Nephron (organoid): ENCODE measurements around the gene FUBP3.
A peak's percentile ranks its signal among the peaks of the same experiment; 100 is the strongest.

ENCODE experiments used
- H3K27ac Mint-ChIP-seq, 3 experiments: 2 replicates each; pipeline ENCODE4 v1.8.0; 2020; ENCODE audit warnings: mixed read lengths in 3 of 3, mild to moderate bottlenecking in 2 of 3, moderate library complexity in 1 of 3
- H3K27me3 Mint-ChIP-seq: 2 replicates; pipeline ENCODE4 v1.8.0; 2021; ENCODE audit warnings: low read depth, mild to moderate bottlenecking, moderate library complexity, mixed read lengths
- H3K36me3 Mint-ChIP-seq: 2 replicates; pipeline ENCODE4 v1.8.0; 2020; ENCODE audit warnings: low read depth, mixed read lengths
- H3K4me1 Mint-ChIP-seq: 2 replicates; pipeline ENCODE4 v1.8.0; 2020; ENCODE audit warnings: mixed read lengths
- H3K4me3 Mint-ChIP-seq, 3 experiments: 2 replicates each; pipeline ENCODE4 v1.8.0; 2020; ENCODE audit warnings: mild to moderate bottlenecking in 3 of 3, mixed read lengths in 3 of 3, moderate library complexity in 2 of 3
- H3K9me3 Mint-ChIP-seq: 2 replicates; pipeline ENCODE4 v1.8.0; 2020; ENCODE audit warnings: mixed read lengths
- CTCF ChIP-seq, 3 experiments: fragments of 200-600 bp; sonication (generic); IDR thresholded peaks; one replicate each; pipeline ENCODE4 v1.5.0; 2021; ENCODE audit warnings: antibody characterized with exemption in 3 of 3; ENCODE audit not compliant: unreplicated experiment in 3 of 3

FUBP3 gene

GRCh38 chr9:130576176-130576575, 3.2 kb upstream of the FUBP3 start:
- peaks cover 18% of the 10 kb centered on the region for H3K4me1 Mint-ChIP-seq

GRCh38 chr9:130579738-130580463, 524 bp downstream of the FUBP3 start:
- H3K4me1 Mint-ChIP-seq = peaks cover 31% of the 10 kb centered on the region

More at GRCh38 chr9:130576176-130576575, 3.2 kb upstream of the FUBP3 start:
- H3K27me3 Mint-ChIP-seq = no peaks in the 10 kb centered on the region
- no peak overlapping the region for H3K27ac Mint-ChIP-seq
- H3K9me3 Mint-ChIP-seq = no peaks in the 10 kb centered on the region
- H3K36me3 Mint-ChIP-seq = peaks cover under 1% of the 10 kb centered on the region
- TF ChIP-seq CTCF (IDR thresholded peaks at IDR 0.05; ENCODE audit: unreplicated experiment in 3 of 3) = no peak
- no peak overlapping the region for H3K4me3 Mint-ChIP-seq

GRCh38 chr9:130581766-130582165, 2.4 kb downstream of the FUBP3 start:
- Mint-ChIP-seq H3K4me3 (peak overlapping the region; percentile 91 to 95 (median 95)), H3K9me3 (no peaks in the 10 kb centered on the region), H3K27ac (no peak overlapping the region), H3K36me3 (peaks cover 9% of the 10 kb centered on the region), H3K27me3 (no peaks in the 10 kb centered on the region), H3K4me1 (peaks cover 35% of the 10 kb centered on the region)
- no peak for TF ChIP-seq CTCF (IDR thresholded peaks at IDR 0.05; ENCODE audit: unreplicated experiment in 3 of 3)

More at GRCh38 chr9:130579738-130580463, 524 bp downstream of the FUBP3 start:
- Mint-ChIP-seq H3K9me3 (no peaks in the 10 kb centered on the region), H3K36me3 (peaks cover 9% of the 10 kb centered on the region), H3K27ac (peak overlapping the region; percentile 78 to 90 (median 88)), H3K27me3 (no peaks in the 10 kb centered on the region), H3K4me3 (peak overlapping the region; percentile 91 to 95 (median 95))
- TF ChIP-seq CTCF (IDR thresholded peaks at IDR 0.05; ENCODE audit: unreplicated experiment in 3 of 3) = no peak

- Mint-ChIP-seq H3K36me3 (peaks cover 9% of the 10 kb centered on the region), H3K4me3 (peak overlapping the region in 2 of 3 experiments; percentile 21 to 65), H3K27me3 (no peaks in the 10 kb centered on the region), H3K27ac (no peak overlapping the region), H3K9me3 (no peaks in the 10 kb centered on the region), H3K4me1 (peaks cover 35% of the 10 kb centered on the region)
- TF ChIP-seq CTCF (IDR thresholded peaks at IDR 0.05; ENCODE audit: unreplicated experiment in 3 of 3) = no peak
These were observed 3.9 kb downstream of the FUBP3 start for GRCh38 chr9:130583271-130583670.

GRCh38 chr9:130587921-130588320, 8.5 kb downstream of the FUBP3 start:
- no peak for TF ChIP-seq CTCF (IDR thresholded peaks at IDR 0.05; ENCODE audit: unreplicated experiment in 3 of 3)
- peaks cover 7% of the 10 kb centered on the region for H3K4me1 Mint-ChIP-seq
- peaks cover 5% of the 10 kb centered on the region for H3K36me3 Mint-ChIP-seq
- H3K4me3 Mint-ChIP-seq = no peak overlapping the region
- no peaks in the 10 kb centered on the region for H3K9me3 Mint-ChIP-seq
- no peaks in the 10 kb centered on the region for H3K27me3 Mint-ChIP-seq
- no peak overlapping the region for H3K27ac Mint-ChIP-seq

DNA sequence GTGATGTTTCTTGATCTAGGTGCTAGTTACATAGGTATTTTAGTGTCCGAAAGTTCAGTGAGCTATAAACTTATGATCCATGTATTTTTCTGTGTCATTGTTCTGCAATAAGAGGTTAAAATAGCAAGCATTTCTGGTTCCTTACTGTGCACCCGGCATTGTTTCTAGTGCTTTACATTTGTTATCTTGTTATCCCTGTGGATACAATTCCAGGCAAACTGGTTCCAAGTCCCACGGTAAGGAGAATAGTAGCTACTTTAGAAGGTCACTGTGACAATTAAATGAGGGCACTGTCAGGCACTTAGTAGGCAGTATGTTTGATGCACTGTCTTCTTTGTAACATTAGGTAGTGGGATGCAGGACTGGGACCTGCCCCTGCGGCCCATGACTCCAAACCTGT, 9.0 kb downstream of the FUBP3 start:
- no peak for TF ChIP-seq CTCF (IDR thresholded peaks at IDR 0.05; ENCODE audit: unreplicated experiment in 3 of 3)
- peaks cover 5% of the 10 kb centered on the region for H3K36me3 Mint-ChIP-seq
- H3K4me1 Mint-ChIP-seq = peaks cover 4% of the 10 kb centered on the region
- H3K4me3 Mint-ChIP-seq = no peak overlapping the region
- H3K27ac Mint-ChIP-seq = no peak overlapping the region
- H3K27me3 Mint-ChIP-seq = no peaks in the 10 kb centered on the region
- no peaks in the 10 kb centered on the region for H3K9me3 Mint-ChIP-seq
